ENCODE measurements around the gene EPRS1. TPM values are rescaled to one million over a fixed set of nuclear protein-coding genes. Genes with fewer than 3 reads are reported as not detected.

The EPRS1 gene
- total RNA-seq, 1 donor from 2014 or later, result 98.7 TPM

GRCh38 chr1:220031287-220031686, 15.0 kb downstream of the EPRS1 start:
- H3K27me3 Mint-ChIP-seq (ENCODE audit: low read depth), result no peaks in the 10 kb centered on the region
- no peaks in the 10 kb centered on the region for H3K9me3 Mint-ChIP-seq
- H3K27ac Mint-ChIP-seq (ENCODE audit: unreplicated experiment), result peak overlapping the region; percentile 88
- no peak overlapping the region for H3K4me3 Mint-ChIP-seq
- H3K36me3 Mint-ChIP-seq (ENCODE audit: low read depth), result peaks cover 17% of the 10 kb centered on the region
- DNase-seq (ENCODE audit: low read depth, low spot score), result no peak
- no peaks in the 10 kb centered on the region for H3K4me1 Mint-ChIP-seq
- TF ChIP-seq CTCF (conservative IDR thresholded peaks at IDR 0.05), result no peak

DNA sequence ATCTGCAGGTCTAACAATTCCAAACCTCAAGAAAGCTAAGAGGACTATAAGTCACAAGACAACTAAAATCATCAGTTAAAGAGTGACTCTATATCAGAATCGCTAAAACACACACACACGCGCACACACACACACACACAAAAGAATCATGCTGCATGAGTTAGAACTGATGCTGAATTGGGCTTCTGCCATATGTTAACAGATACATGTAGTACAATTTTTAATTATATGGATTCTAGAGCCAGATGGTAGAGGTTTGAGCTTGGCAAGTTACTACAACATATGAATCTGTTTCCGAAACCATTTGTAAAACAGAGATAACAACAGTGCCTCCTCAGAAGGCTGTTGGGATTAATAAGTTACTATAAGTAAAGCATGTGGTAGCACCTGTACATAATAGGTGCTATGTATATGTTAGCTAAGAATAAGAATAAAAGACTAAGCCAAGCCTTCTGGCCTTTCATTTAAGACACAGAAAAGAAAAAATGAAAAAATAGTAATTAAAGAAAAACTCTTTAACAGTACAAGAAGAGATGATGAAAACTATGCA, 17.9 kb downstream of the EPRS1 start:
- no peak for TF ChIP-seq CTCF (conservative IDR thresholded peaks at IDR 0.05)
- no peaks in the 10 kb centered on the region for H3K4me1 Mint-ChIP-seq
- no peak overlapping the region for H3K27ac Mint-ChIP-seq (ENCODE audit: unreplicated experiment)
- H3K9me3 Mint-ChIP-seq, result no peaks in the 10 kb centered on the region
- no peaks in the 10 kb centered on the region for H3K27me3 Mint-ChIP-seq (ENCODE audit: low read depth)
- no peak overlapping the region for H3K4me3 Mint-ChIP-seq
- DNase-seq (ENCODE audit: low read depth, low spot score), result no peak
- H3K36me3 Mint-ChIP-seq (ENCODE audit: low read depth), result peaks cover 21% of the 10 kb centered on the region

DNA sequence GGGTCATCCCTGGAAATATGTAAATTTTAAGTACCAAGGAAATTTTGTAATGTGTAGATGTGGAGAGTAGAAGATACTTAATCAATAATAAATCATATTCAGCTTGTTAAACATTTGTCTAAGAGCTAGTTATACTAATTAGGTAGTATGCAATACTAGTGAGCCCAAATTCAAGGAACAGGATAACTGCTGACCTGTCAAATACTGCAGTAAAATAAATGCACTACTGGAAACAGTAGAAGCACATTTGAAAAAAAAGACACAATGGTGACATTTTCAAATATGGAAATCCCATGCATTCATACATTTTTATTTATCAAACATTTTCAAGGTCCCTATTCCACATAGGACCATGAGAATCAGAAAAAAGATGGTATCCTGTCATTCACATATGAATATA, 27.2 kb downstream of the EPRS1 start:
- H3K36me3 Mint-ChIP-seq (ENCODE audit: low read depth), result peaks cover 2% of the 10 kb centered on the region
- no peaks in the 10 kb centered on the region for H3K9me3 Mint-ChIP-seq

DNA sequence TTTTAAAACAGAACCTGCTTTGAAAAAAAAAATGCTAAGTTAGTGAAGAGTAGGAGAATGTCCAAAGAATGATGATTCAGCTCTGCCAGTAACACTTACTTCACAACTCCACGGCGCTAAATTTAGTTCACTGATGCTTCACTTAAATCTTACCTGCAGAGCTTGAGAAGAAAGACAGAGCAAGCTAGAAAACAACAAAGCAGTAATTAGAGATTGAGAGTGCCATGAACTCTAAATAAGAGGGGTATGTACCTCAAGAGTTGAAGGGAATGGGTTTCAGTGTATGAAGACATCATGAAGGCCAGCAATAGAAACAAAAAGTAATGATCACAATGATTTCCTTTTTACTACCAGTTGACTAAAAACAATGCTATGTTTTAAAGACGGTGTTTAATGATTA, 32.8 kb downstream of the EPRS1 start:
- Mint-ChIP-seq H3K27me3 (ENCODE audit: low read depth) (no peaks in the 10 kb centered on the region), H3K27ac (ENCODE audit: unreplicated experiment) (no peak overlapping the region), H3K36me3 (ENCODE audit: low read depth) (peaks cover 9% of the 10 kb centered on the region), H3K4me1 (no peaks in the 10 kb centered on the region), H3K4me3 (no peak overlapping the region), H3K9me3 (no peaks in the 10 kb centered on the region)
- TF ChIP-seq CTCF (conservative IDR thresholded peaks at IDR 0.05), result no peak
- no peak for DNase-seq (ENCODE audit: low read depth, low spot score)

More for the DNA sequence above, 27.2 kb downstream of the EPRS1 start:
- no peaks in the 10 kb centered on the region for H3K4me1 Mint-ChIP-seq
- H3K4me3 Mint-ChIP-seq, result no peak overlapping the region
- no peaks in the 10 kb centered on the region for H3K27me3 Mint-ChIP-seq (ENCODE audit: low read depth)
- TF ChIP-seq CTCF (conservative IDR thresholded peaks at IDR 0.05), result no peak
- DNase-seq (ENCODE audit: low read depth, low spot score), result no peak
- no peak overlapping the region for H3K27ac Mint-ChIP-seq (ENCODE audit: unreplicated experiment)

DNA sequence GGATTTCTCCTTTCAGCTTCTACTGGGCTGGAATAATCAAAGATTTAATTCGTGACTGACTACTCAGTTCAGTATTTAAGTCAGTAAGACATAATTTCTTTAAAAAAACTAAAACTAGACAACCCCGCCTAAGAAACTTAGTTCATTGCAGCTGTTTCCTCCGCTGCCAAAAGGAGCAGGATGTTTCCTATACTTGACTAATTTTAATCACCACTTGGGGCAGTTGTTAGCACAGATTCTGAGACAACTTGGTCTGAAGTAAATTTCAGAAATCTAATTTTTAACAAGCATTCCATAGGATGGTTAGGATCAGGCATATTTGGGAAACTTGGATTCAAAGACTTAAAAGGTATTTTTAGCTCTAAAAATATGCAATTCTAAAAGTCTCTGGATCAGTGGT, 34.0 kb downstream of the EPRS1 start:
- H3K36me3 Mint-ChIP-seq (ENCODE audit: low read depth), result peaks cover 9% of the 10 kb centered on the region
- no peak for DNase-seq (ENCODE audit: low read depth, low spot score)
- no peaks in the 10 kb centered on the region for H3K9me3 Mint-ChIP-seq
- peak; percentile 21 for TF ChIP-seq CTCF (conservative IDR thresholded peaks at IDR 0.05)
- H3K4me1 Mint-ChIP-seq, result no peaks in the 10 kb centered on the region
- no peaks in the 10 kb centered on the region for H3K27me3 Mint-ChIP-seq (ENCODE audit: low read depth)
- H3K4me3 Mint-ChIP-seq, result no peak overlapping the region
- H3K27ac Mint-ChIP-seq (ENCODE audit: unreplicated experiment), result no peak overlapping the region

Data from neural crest cell (in vitro differentiated cells).